ENCODE data around the gene LIN54. TPM values are rescaled to one million over a fixed set of nuclear protein-coding genes. Genes with fewer than 3 reads are reported as not detected.

The LIN54 gene
- total and polyA plus RNA-seq, 2 of the 4 experiments (the other 2 are of a cell fraction) = 5.3 to 26.9 TPM

GRCh38 chr4:82896755-82897154 lies 113.9 kb downstream of the LIN54 start:
- in situ Hi-C loops (cut with MboI; ENCODE audit: low sequenced_read_pairs) = no loop called here
- no peaks in the 10 kb centered on the region for H3K4me1 ChIP-seq (ENCODE audit: control insufficient read depth, insufficient read depth, low read length)
- DNase-seq (no peak), ATAC-seq (ENCODE audit: low read depth) (no peak)
- no peak overlapping the region for H3K4ac ChIP-seq (ENCODE audit: low read depth, low read length)
- H2AFZ ChIP-seq (replicated peaks; ENCODE audit: low read length, poor library complexity) = no peak overlapping the region
- no peaks in the 10 kb centered on the region for H3K9me1 ChIP-seq (ENCODE audit: insufficient read depth, low read length)
- H3K79me1 ChIP-seq (ENCODE audit: low read depth in 1 of 2, low read length in 2 of 2) = peaks cover 5 to 28% of the 10 kb centered on the region in 2 experiments; a peak in 2 of 4 replicates
- H3K18ac ChIP-seq (ENCODE audit: low read depth, low read length) = no peak overlapping the region
- H3K14ac ChIP-seq (replicated peaks; ENCODE audit: low read depth, low read length) = no peak overlapping the region
- peaks cover 6% of the 10 kb centered on the region; the same call in 1 of the 2 replicates for H4K20me1 ChIP-seq (ENCODE audit: insufficient read depth, low read length)
- no peak overlapping the region for H4K91ac ChIP-seq (ENCODE audit: insufficient read depth, low read depth, low read length)
- H2BK20ac ChIP-seq (ENCODE audit: low read depth, low read length) = no peak overlapping the region
- no peak overlapping the region for H3K23ac ChIP-seq (ENCODE audit: low read depth, low read length)
- WGBS, 2 experiments (ENCODE audit: extremely low coverage in 2 of 2, insufficient read length in 1 of 2) = no CpG with 5 or more reads among the region's 1 CpG
- H3K9me3 ChIP-seq (ENCODE audit: control insufficient read depth, insufficient read depth, low read length) = no peaks in the 10 kb centered on the region
- no peak overlapping the region for H2BK15ac ChIP-seq (ENCODE audit: low read depth, low read length)
- H3K36me3 ChIP-seq (ENCODE audit: control insufficient read depth, insufficient read depth, low read length) = peaks cover 8% of the 10 kb centered on the region
- no peak overlapping the region for H2BK5ac ChIP-seq (ENCODE audit: low read depth, low read length, poor library complexity, severe bottlenecking)
- intact Hi-C loops (cut with micrococcal nuclease) = no loop called here
- no peak overlapping the region for H3K4me2 ChIP-seq (ENCODE audit: low read depth, low read length)
- no peak overlapping the region for H4K8ac ChIP-seq (ENCODE audit: low read depth in 2 of 2, low read length in 2 of 2)
- no peak overlapping the region for H3K9ac ChIP-seq (ENCODE audit: low read depth, low read length)
- no peak overlapping the region for H2AK5ac ChIP-seq (ENCODE audit: low read depth, low read length)
- no peaks in the 10 kb centered on the region for H3K27me3 ChIP-seq (ENCODE audit: control insufficient read depth, insufficient read depth, low read length)
- no peak overlapping the region for H3K4me3 ChIP-seq (ENCODE audit: insufficient read depth, low read depth, low read length)
- BruUV-seq (replicated peaks) = no TSS peak
- POLR2A ChIA-PET (ENCODE audit: unreplicated experiment) = no interaction called here
- no peak overlapping the region for H2BK120ac ChIP-seq (ENCODE audit: low read depth, low read length)
- dilution Hi-C loops (cut with HindIII; ENCODE audit: low sequenced_read_pairs, unreplicated experiment) = no loop called here
- H3K27ac ChIP-seq (ENCODE audit: insufficient read depth, low read length) = no peak overlapping the region
- TF ChIP-seq CEBPB (IDR thresholded peaks at IDR 0.05; ENCODE audit: low read depth, low read length) = no peak
- TF ChIP-seq MAZ (IDR thresholded peaks at IDR 0.05; ENCODE audit: borderline replicate concordance, low read depth, low read length) = no peak
- TF ChIP-seq FOS (IDR thresholded peaks at IDR 0.05; ENCODE audit: low read depth, low read length) = no peak
- TF ChIP-seq BHLHE40 (IDR thresholded peaks at IDR 0.05; ENCODE audit: low read depth, low read length) = no peak
- TF ChIP-seq MAFK (IDR thresholded peaks at IDR 0.05; ENCODE audit: low read depth, low read length) = no peak
- TF ChIP-seq RCOR1 (IDR thresholded peaks at IDR 0.05; ENCODE audit: insufficient replicate concordance, low read length) = no peak
- TF ChIP-seq RFX5 (IDR thresholded peaks at IDR 0.05; ENCODE audit: low read depth, low read length) = no peak
- TF ChIP-seq POLR2A (IDR thresholded peaks at IDR 0.05; ENCODE audit: low read depth, low read length) = no peak
- TF ChIP-seq, protein P1, sequence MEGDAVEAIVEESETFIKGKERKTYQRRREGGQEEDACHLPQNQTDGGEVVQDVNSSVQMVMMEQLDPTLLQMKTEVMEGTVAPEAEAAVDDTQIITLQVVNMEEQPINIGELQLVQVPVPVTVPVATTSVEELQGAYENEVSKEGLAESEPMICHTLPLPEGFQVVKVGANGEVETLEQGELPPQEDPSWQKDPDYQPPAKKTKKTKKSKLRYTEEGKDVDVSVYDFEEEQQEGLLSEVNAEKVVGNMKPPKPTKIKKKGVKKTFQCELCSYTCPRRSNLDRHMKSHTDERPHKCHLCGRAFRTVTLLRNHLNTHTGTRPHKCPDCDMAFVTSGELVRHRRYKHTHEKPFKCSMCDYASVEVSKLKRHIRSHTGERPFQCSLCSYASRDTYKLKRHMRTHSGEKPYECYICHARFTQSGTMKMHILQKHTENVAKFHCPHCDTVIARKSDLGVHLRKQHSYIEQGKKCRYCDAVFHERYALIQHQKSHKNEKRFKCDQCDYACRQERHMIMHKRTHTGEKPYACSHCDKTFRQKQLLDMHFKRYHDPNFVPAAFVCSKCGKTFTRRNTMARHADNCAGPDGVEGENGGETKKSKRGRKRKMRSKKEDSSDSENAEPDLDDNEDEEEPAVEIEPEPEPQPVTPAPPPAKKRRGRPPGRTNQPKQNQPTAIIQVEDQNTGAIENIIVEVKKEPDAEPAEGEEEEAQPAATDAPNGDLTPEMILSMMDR (conservative IDR thresholded peaks at IDR 0.05; ENCODE audit: low read depth, low read length) = no peak
- TF ChIP-seq, protein P2, sequence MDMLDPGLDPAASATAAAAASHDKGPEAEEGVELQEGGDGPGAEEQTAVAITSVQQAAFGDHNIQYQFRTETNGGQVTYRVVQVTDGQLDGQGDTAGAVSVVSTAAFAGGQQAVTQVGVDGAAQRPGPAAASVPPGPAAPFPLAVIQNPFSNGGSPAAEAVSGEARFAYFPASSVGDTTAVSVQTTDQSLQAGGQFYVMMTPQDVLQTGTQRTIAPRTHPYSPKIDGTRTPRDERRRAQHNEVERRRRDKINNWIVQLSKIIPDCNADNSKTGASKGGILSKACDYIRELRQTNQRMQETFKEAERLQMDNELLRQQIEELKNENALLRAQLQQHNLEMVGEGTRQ (IDR thresholded peaks at IDR 0.05; ENCODE audit: low read depth, low read length) = no peak
- TF ChIP-seq RAD21 (IDR thresholded peaks at IDR 0.05; ENCODE audit: low read length) = no peak
- H3K56ac ChIP-seq (ENCODE audit: extremely low read depth, insufficient read depth, low read length) = no peak overlapping the region
- H4K5ac ChIP-seq (ENCODE audit: low read depth, low read length) = no peak overlapping the region
- no peak overlapping the region for H2AK9ac ChIP-seq (replicated peaks; ENCODE audit: low read depth, low read length, poor library complexity)
- CTCF ChIA-PET = interaction anchor here (0.5 kb wide), 1 partner anchor 28 kb away, joined by 4 read pairs; no protein-coding TSS in a partner anchor

Data from IMR-90 (cell line).